GM12892 (cell line): ENCODE measurements around the gene MBIP.

Source experiments
- POLR2A ChIP-seq: IDR thresholded peaks from 2 replicates; pipeline ENCODE4 v1.6.1; 2011; ENCODE audit warnings: low read depth, low read length, control low read depth
- POLR2AphosphoS5 ChIP-seq: IDR thresholded peaks from 2 replicates; pipeline ENCODE4 v1.6.1; 2011; ENCODE audit warnings: low read depth, low read length, control low read depth

DNA sequence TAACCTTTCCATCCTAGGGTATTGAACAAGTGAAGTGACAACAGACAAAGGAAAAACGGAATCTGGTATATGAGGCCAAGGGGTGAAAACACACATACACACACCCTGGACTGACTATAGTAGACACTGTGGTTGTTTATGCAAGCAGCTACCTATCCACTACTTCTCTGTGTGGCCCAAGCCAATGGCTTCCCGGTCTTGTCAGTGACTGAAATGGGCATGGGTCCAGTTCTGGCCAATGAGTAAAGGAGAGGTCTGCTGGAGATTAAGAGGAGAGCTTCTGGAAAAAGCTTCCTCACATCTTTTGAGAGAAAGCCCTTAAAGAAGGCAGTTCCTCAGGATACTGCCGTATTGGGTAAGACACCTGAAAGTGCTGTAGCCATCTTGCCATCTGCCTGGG, 19.3 kb downstream of the MBIP start:
- TF ChIP-seq POLR2A (no peak), POLR2AphosphoS5 (no peak)
